HG03060 (cell line): ENCODE data around the gene SUMO3.

Source experiments
- ATAC-seq: cut with Tn5 transposase; IDR thresholded peaks from one replicate; pipeline ENCODE4 v1.9.1; 2021; ENCODE audit warnings: low read depth, moderate number of reproducible peaks; ENCODE audit not compliant: unreplicated experiment

The SUMO3 gene

GRCh38 chr21:44783020-44783696 lies 34.7 kb downstream of the SUMO3 start:
- ATAC-seq: no peak

DNA sequence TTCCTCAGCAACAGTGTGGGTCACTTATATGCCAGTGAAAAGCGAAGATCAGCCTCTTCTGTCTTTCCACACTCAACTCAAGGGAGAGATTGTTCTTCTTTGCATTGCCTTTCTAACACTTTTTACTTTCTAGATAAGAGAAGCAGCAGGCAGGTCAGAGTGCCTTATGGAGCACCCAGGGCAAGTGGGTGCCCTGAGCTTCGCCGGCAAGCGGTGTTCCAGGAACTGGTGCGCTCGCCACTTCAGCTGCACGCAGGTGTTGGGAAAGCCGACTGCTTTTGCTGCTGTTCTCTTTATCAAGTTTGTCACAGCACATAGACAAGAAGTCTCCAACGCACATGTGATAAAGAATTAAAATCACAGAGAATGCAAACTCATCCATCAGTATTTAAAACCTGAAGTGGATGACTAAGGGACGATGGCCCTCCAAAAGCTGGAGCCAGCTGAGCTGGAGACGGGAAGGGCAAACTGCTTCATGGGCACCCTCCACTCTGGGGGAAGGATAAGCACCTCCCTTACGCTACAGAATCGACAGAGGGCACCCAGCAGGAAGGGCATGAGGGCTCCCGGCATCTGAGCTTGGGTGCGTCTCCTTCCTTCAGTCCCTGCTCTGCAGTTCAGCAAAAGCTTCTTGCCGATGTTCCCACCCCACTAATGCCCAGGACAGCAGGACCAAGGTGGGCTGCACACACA lies 36.9 kb downstream of the SUMO3 start:
- no peak for ATAC-seq

DNA sequence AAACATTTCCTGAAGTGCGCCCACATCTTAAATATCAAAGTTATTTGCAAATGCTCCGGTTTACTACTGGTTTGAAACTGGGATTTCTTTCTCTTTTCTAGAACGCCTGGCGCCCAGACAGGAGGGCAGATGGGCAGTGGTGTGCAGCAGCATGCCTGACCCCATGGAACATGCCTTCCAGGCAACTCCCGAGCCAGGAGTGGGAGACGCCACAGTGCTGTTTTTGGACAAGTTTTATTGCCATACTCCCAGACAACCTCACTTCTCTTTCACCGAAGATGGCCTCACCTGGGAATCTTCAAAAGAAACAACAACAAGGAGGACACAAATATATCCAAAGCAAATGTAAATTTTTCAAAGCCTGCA lies 37.7 kb downstream of the SUMO3 start:
- ATAC-seq: no peak

- ATAC-seq: no peak
Measured at GRCh38 chr21:44779417-44780136, 38.3 kb downstream of the SUMO3 start.

GRCh38 chr21:44778983-44779382 lies 38.9 kb downstream of the SUMO3 start:
- ATAC-seq: no peak

DNA sequence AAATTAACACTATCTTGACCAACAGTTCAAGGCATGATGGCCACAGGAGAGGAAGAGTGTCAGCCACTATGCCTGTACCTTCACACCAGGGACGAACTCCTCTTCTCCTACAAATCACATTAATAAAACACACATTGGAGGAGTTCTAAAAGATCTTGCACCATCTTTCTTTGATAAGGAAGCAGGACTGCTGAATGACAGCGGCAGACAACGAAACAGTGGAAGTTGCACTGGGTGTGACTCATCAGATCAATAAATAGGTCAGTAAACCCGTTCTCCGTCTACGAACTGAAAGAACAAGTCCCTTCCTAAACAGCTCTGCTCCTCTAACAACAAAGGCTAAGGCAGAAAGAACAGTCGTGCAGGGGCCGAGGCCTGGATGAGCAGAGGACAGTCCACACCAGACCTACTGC lies 39.4 kb downstream of the SUMO3 start:
- no peak for ATAC-seq

DNA sequence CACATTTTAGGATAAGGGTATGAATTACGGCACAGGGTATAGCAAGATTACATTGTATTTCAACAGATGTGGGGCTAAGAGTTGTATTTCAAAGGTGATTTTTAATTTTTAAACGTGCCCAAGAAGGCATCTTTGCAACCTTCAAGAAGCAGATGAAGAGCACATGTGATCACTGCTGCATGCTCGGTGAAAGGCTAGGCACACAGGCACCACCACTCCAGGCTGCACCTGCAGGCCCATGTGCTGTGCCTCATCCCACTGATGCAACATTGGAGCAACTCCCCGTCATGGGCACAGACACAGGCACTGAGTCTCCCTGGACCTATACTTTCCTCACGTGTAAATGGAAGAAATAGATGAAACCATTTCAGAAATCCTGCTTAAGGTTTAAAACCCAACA lies 39.8 kb downstream of the SUMO3 start:
- no peak for ATAC-seq

DNA sequence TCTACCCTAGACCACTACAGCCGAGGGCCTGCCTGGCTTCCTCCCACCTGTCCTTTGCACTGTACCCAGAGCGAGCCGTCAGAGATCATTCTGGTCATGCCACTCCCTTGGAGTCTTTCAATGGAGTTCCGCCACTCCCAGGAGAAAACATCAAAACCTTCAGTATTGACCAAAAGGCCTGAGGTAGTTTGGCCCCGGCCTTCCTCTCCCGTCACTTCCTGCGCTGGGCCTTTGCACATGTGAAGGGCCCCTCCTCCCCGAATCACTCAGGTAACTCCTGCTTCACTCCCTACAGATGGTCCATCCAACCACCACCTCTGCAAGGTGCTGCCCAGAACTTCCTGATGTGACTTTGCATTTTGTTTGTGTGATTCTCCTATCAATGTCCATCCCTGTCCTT lies 42.9 kb downstream of the SUMO3 start:
- no peak for ATAC-seq

- ATAC-seq: no peak
Measured at GRCh38 chr21:44773291-44773932, 44.5 kb downstream of the SUMO3 start.

GRCh38 chr21:44771896-44772525 lies 45.9 kb downstream of the SUMO3 start:
- ATAC-seq: no peak

GRCh38 chr21:44767834-44768831 lies 49.7 kb downstream of the SUMO3 start:
- ATAC-seq: no peak

- no peak for ATAC-seq
Measured at GRCh38 chr21:44766818-44767354, 51.0 kb downstream of the SUMO3 start.

DNA sequence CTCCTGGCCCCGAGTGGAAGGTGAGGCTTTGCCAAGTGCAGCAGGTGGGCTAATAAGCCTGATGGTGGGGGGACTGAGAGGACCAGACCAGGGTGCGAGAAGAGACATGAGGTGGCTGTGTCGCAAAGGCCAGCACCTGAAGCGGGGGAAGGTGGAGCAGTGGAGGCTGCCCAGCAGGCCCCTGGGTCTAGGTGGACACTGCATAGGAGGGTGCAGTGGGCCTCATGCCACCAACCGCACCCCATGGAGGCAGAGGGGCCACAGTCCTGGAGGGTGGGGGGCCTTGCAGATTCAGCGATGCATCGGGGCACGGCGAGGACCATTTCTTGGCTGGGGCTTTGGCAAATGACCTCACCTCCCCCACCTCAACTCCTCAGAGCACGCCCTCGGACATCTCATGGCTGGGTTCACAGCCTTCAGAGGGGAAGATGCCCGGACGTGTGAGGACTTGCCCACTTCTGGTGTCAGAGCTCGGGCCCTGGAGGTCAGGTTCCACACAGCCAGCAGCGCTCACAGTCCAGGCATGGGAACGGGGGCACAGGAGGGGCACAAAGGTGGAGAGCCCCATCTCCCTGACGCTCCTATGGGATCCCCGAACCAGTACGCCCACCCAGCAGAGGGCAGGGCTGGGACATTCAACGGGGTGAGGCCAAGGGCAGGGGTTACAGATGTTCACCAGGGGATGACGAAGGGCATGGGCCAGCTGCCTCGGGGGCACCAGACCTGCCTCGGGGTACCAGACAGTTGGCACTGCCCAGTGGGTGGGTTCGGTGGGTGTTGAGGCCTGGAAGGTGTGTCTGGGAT lies 51.6 kb downstream of the SUMO3 start:
- no peak for ATAC-seq

- ATAC-seq: no peak
Measured at GRCh38 chr21:44765231-44766013, 52.4 kb downstream of the SUMO3 start.

DNA sequence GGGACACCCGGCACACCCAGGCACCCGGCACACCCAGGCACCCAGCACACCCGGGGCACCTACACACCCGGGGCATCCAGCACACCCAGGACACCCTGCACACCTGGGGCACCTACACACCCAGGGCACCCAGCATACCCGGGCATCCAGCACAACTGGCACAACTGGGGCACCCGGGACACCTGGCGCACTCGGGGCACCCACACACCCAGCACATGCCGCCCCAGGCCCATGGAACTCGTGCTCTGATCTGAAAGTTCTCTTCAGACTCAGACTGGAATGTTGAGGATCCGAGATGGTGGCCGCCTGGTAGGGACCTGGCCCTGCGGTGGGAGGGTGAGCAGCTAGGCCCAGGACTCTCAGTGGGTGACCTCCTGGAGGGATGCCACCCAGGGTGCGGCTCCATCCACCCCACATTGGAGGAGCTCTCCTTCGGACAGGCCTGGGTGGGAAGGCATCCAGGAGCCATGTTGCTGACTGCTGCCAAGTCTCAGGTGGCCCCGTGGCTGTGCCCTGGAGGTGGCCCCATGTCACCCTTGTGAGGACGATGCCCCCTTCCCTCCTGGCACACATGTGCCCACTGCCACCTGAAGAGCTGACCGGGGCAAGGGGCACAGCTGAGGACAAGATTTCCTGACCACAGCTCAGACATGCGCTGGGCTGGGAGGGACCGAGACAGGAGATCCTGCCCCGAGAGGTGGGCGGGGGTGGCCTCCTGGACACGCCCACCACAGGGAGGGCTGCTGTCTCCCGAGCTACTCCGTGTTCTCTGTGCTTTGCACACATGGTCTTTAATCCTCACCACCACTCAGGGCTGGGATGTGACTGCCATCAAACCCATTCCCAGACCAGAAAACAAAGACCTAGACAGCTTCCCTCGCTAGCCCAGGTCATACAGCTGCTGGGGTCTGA lies 53.3 kb downstream of the SUMO3 start:
- no peak for ATAC-seq

DNA sequence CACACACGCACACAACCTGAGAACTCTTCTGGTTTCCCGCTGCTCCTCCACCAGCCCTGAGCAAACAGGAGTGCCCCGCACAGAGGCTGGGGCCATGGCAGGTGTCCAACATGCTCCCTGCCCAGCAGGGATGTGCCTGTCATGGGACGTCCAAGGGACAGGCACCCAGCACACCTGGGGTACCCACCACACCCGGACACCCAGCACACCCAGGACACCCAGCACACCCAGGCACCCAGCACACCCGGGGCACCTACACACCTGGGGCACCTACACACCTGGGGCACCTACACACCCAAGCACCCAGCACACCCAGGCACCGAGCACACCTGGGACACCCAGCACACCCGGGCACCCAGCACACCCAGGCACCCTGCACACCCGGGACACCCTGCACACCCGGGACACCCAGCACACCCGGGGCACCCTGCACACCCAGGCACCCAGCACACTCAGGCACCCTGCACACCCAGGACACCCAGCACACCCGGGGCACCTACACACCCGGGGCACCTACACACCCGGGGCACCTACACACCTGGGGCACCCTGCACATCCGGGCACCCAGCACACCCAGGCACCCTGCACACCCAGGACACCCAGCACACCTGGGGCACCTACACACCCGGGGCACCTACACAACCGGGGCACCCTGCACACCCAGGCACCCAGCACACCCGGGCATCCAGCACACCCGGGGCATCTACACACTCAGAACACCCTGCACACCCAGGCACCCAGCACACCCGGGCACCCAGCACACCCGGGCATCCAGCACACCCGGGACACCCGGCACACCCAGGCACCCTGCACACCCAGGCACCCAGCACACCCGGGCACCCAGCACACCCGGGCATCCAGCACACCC lies 54.2 kb downstream of the SUMO3 start:
- no peak for ATAC-seq
